AG09319 (cell line): ENCODE data around the gene TRA2B.
A peak's percentile ranks its signal among the peaks of the same experiment; 100 is the strongest.

Experiments used
- DNase-seq: peaks from one replicate; pipeline ENCODE4 v3.0.0-alpha.2; 2010; ENCODE audit warnings: low read depth; ENCODE audit errors: extremely low read depth
- TF ChIP-seq, protein P1 (sequence below): IDR thresholded peaks from 2 replicates; pipeline ENCODE4 v1.5.1; 2011; ENCODE audit warnings: low read depth, mild to moderate bottlenecking, inconsistent platforms, low read length, moderate library complexity

TRA2B gene

GRCh38 chr3:185939721-185940120, 1.9 kb upstream of the TRA2B start:
- no peak for DNase-seq
- TF ChIP-seq, protein P1, sequence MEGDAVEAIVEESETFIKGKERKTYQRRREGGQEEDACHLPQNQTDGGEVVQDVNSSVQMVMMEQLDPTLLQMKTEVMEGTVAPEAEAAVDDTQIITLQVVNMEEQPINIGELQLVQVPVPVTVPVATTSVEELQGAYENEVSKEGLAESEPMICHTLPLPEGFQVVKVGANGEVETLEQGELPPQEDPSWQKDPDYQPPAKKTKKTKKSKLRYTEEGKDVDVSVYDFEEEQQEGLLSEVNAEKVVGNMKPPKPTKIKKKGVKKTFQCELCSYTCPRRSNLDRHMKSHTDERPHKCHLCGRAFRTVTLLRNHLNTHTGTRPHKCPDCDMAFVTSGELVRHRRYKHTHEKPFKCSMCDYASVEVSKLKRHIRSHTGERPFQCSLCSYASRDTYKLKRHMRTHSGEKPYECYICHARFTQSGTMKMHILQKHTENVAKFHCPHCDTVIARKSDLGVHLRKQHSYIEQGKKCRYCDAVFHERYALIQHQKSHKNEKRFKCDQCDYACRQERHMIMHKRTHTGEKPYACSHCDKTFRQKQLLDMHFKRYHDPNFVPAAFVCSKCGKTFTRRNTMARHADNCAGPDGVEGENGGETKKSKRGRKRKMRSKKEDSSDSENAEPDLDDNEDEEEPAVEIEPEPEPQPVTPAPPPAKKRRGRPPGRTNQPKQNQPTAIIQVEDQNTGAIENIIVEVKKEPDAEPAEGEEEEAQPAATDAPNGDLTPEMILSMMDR: no peak

DNA sequence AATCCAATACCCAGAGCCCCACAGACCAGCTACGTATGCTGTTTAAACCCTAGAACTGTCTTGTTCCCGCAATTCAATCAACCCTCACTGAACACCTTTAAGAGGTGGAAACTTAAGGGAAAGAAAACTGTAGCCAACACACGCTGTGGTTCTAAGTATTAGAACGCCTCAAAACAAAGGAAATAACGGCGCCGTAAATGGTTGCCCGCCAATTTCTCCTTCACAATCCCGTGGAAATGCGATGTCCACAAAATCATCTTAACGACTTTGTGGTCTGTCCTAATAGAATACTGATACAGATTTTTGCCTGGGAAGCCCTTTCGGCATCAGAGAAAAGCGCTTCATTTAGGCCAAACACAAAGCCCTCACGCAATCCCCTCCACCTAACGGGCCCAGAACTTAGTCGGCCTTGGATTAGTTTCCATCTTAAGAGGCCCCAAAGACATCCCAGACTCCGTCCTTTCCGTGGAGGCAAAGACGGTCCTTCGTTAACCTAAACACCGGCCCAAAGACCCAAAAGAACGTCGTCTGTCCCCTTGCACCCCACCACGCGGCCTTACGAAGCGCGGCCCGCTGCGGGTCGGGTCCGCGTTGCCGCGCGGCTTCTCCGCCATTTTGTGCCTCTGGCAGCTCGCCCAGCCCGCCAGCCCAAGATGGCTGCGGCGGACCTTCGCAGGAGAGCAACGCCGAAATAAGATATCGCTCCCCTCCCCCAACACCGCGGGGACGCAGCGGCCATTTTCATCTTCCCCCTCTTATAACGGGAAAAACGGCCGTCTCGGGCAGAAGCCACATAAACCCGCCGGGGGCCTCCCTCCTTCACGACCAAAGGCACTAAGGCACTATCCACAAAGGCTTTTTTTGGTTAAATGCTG, 763 bp downstream of the TRA2B start:
- TF ChIP-seq, protein P1: no peak
- peak; percentile 75 for DNase-seq

GRCh38 chr3:185936273-185936629, 1.6 kb downstream of the TRA2B start:
- TF ChIP-seq, protein P1: no peak
- DNase-seq: no peak

- TF ChIP-seq, protein P1: no peak
- no peak for DNase-seq
These were observed 2.1 kb downstream of the TRA2B start for GRCh38 chr3:185935465-185936272.

GRCh38 chr3:185934767-185935464, 2.9 kb downstream of the TRA2B start:
- TF ChIP-seq, protein P1: no peak
- no peak for DNase-seq

- no peak for DNase-seq
- TF ChIP-seq, protein P1: no peak
These were observed 3.6 kb downstream of the TRA2B start for GRCh38 chr3:185934174-185934557.
